H1 (cell line): ENCODE data around the gene MRPS35.

Source experiments
- CTBP2 ChIP-seq: IDR thresholded peaks from 2 replicates; pipeline ENCODE4 v1.7.0; 2011; ENCODE audit warnings: borderline replicate concordance, mild to moderate bottlenecking, moderate library complexity, mixed read lengths, low read length; ENCODE audit not compliant: insufficient read depth, insufficient read length
- POLR2AphosphoS5 ChIP-seq: IDR thresholded peaks from 2 replicates; pipeline ENCODE4 v1.6.1; 2011; ENCODE audit warnings: low read depth, low read length
- RBBP5 ChIP-seq: IDR thresholded peaks from 2 replicates; pipeline ENCODE4 v1.7.1; 2012; ENCODE audit warnings: low read depth, mild to moderate bottlenecking, inconsistent platforms, low read length, moderate library complexity, borderline replicate concordance
- SP2 ChIP-seq: IDR thresholded peaks from 2 replicates; pipeline ENCODE4 v1.6.1; 2012; ENCODE audit warnings: mild to moderate bottlenecking, low read length, inconsistent platforms
- TAF1 ChIP-seq: IDR thresholded peaks from 2 replicates; pipeline ENCODE4 v1.6.1; 2011; ENCODE audit warnings: mild to moderate bottlenecking, low read depth, low read length
- YY1 ChIP-seq: IDR thresholded peaks from 2 replicates; pipeline ENCODE4 v1.6.1; 2011; ENCODE audit warnings: low read depth, mild to moderate bottlenecking, low read length
- TF ChIP-seq, protein P1 (sequence below), 3 experiments: IDR thresholded peaks; 1 replicate in 2 of 3; 2 replicates in 1 of 3; pipeline versions ENCODE4 v1.5.1 to v1.6.1; 2011; ENCODE audit warnings: low read length in 3 of 3, mild to moderate bottlenecking in 3 of 3, inconsistent platforms in 2 of 3, low read depth in 1 of 3, moderate library complexity in 1 of 3; ENCODE audit not compliant: insufficient read depth in 1 of 3; ENCODE audit errors: control extremely low read depth in 1 of 3
- TF ChIP-seq, protein P2 (sequence below): IDR thresholded peaks from 2 replicates; pipeline ENCODE4 v1.6.1; 2012; ENCODE audit warnings: inconsistent platforms

DNA sequence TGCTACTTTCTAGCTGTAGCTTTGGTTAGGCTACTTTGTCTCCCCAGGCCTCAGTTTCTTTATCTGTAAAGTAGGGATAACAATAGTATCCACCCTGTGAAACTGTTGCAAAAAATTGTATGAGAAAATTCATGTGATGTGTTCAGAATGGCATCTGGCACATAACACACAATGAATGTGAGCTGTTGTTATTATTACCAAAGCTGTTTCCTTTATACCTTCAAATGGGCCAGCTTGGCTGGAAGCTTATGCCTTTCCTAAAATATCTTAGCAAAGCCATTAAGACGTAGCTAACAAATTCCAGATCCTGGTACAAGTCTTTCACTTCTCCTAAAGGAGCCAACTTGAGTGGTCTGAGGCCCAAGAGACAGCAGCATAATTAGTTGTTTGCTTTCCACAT lies 94.6 kb downstream of the MRPS35 start:
- TF ChIP-seq TAF1 (no peak), CTBP2 (no peak), RBBP5 (no peak), SP2 (no peak), YY1 (no peak), POLR2AphosphoS5 (no peak)
- TF ChIP-seq, protein P1, sequence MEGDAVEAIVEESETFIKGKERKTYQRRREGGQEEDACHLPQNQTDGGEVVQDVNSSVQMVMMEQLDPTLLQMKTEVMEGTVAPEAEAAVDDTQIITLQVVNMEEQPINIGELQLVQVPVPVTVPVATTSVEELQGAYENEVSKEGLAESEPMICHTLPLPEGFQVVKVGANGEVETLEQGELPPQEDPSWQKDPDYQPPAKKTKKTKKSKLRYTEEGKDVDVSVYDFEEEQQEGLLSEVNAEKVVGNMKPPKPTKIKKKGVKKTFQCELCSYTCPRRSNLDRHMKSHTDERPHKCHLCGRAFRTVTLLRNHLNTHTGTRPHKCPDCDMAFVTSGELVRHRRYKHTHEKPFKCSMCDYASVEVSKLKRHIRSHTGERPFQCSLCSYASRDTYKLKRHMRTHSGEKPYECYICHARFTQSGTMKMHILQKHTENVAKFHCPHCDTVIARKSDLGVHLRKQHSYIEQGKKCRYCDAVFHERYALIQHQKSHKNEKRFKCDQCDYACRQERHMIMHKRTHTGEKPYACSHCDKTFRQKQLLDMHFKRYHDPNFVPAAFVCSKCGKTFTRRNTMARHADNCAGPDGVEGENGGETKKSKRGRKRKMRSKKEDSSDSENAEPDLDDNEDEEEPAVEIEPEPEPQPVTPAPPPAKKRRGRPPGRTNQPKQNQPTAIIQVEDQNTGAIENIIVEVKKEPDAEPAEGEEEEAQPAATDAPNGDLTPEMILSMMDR (IDR thresholded peaks at IDR 0.05; ENCODE audit: control extremely low read depth in 1 of 3, insufficient read depth in 1 of 3, low read depth in 1 of 3, low read length in 3 of 3), result no peak
- TF ChIP-seq, protein P2, sequence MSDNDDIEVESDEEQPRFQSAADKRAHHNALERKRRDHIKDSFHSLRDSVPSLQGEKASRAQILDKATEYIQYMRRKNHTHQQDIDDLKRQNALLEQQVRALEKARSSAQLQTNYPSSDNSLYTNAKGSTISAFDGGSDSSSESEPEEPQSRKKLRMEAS, result no peak
